HCT116 (cell line): ENCODE data around the gene INHBA. TPM values are rescaled to one million over a fixed set of nuclear protein-coding genes. Genes with fewer than 3 reads are reported as not detected.

ENCODE experiments used
- ATAC-seq: fragments of 200-7000 bp; cut with Tn5 transposase; 2 replicates; pipeline ENCODE4 v1.9.1; 2020; ENCODE audit warnings: mild to moderate bottlenecking, moderate library complexity
- BruUV-seq: library from RNA; stranded (reverse); fragments of 400-500 nt; replicated peaks from 2 replicates; lab custom pipeline; 2021; lab: Mats Ljungman, UMichigan
- CTCF ChIA-PET: fragments of 300-600 bp; sonication (Branson Sonifier 250); formaldehyde crosslinking; loops from one replicate; lab custom pipeline; 2021; ENCODE audit warnings: antibody characterized with exemption; lab: Charles Lee
- POLR2A ChIA-PET: fragments of 300-600, 350-600 bp; sonication (Branson Sonifier 250); formaldehyde crosslinking; loops from one replicate; lab custom pipeline; 2021; ENCODE audit warnings: antibody characterized with exemption; lab: Charles Lee
- RAD21 ChIA-PET, 2 experiments: fragments of 300-600 bp; sonication (Branson Sonifier 250); formaldehyde crosslinking; loops; one replicate each; lab custom pipeline; 2023; ENCODE audit warnings: low total read pairs in 2 of 2; ENCODE audit not compliant: uncharacterized antibody in 2 of 2, unreplicated experiment in 2 of 2, low non-redundant PET in 1 of 2; lab: Charles Lee
- DNase-seq: peaks from one replicate; pipeline ENCODE4 v3.0.0-alpha.2; 2010; ENCODE audit warnings: low read depth, low spot score
- H2AFZ ChIP-seq: fragments of 200-600 bp; shearing (Covaris generic), sonication (generic); 2 replicates; pipeline ENCODE4 v1.6.1; 2017; ENCODE audit warnings: low read depth, mixed run types, mixed read lengths, antibody characterized with exemption, low read length; ENCODE audit not compliant: poor library complexity, severe bottlenecking
- H3K27ac ChIP-seq: 2 replicates; pipeline ENCODE4 v1.5.1; 2012; ENCODE audit warnings: low read depth, low read length
- H3K27me3 ChIP-seq: fragments of 200-600 bp; sonication (generic); 2 replicates; pipeline ENCODE4 v1.6.1; 2016; ENCODE audit warnings: mixed run types, low read length, mixed read lengths; ENCODE audit not compliant: insufficient read depth
- H3K36me3 ChIP-seq, 2 experiments: fragments of 200-500 bp in 1 of 2; fragments of 200-600 bp in 1 of 2; sonication (Bioruptor generic) in 1 of 2; sonication (generic) in 1 of 2; 2 replicates each; pipeline versions ENCODE4 v1.5.1 to v1.6.1; 2014 to 2016; ENCODE audit warnings: low read length in 2 of 2, inconsistent platforms in 1 of 2, mixed read lengths in 1 of 2, mixed run types in 1 of 2; ENCODE audit not compliant: insufficient read depth in 2 of 2, control insufficient read depth in 1 of 2
- H3K4me1 ChIP-seq, 2 experiments: fragments of 200-600 bp in 1 of 2; sonication (generic) in 1 of 2; 2 replicates each; pipeline versions ENCODE4 v1.5.1 to v1.6.1; 2012 to 2017; ENCODE audit warnings: low read length in 2 of 2, inconsistent platforms in 1 of 2, mild to moderate bottlenecking in 1 of 2, mixed read lengths in 1 of 2, mixed run types in 1 of 2, moderate library complexity in 1 of 2; ENCODE audit not compliant: insufficient read depth in 2 of 2, control insufficient read depth in 1 of 2
- H3K4me2 ChIP-seq: fragments of 200-600 bp; sonication (generic); 2 replicates; pipeline ENCODE4 v1.6.1; 2017; ENCODE audit warnings: mixed run types, low read length, mixed read lengths
- H3K4me3 ChIP-seq, 2 experiments: fragments of 200-600 bp in 1 of 2; sonication (generic) in 1 of 2; replicated peaks in 1 of 2; 2 replicates each; pipeline ENCODE4 v1.5.1; 2011 to 2016; ENCODE audit warnings: low read length in 2 of 2, control low read depth in 1 of 2, low read depth in 1 of 2, mild to moderate bottlenecking in 1 of 2, mixed read lengths in 1 of 2, mixed run types in 1 of 2
- H3K79me2 ChIP-seq: fragments of 200-600 bp; sonication (generic); 2 replicates; pipeline ENCODE4 v1.6.1; 2017; ENCODE audit warnings: mild to moderate bottlenecking, mixed run types, low read length, moderate library complexity, mixed read lengths; ENCODE audit not compliant: insufficient read depth
- H3K9ac ChIP-seq: fragments of 200-600 bp; sonication (generic); 2 replicates; pipeline ENCODE4 v1.6.1; 2016; ENCODE audit warnings: low read length, mixed read lengths
- H3K9me2 ChIP-seq: fragments of 200-600 bp; sonication (generic), shearing (Covaris generic); 2 replicates; pipeline ENCODE4 v1.6.1; 2017; ENCODE audit warnings: mixed run types, mild to moderate bottlenecking, moderate library complexity; ENCODE audit not compliant: insufficient read depth
- H3K9me3 ChIP-seq, 2 experiments: fragments of 200-500 bp in 1 of 2; fragments of 200-600 bp in 1 of 2; sonication (Bioruptor generic) in 1 of 2; sonication (generic) in 1 of 2; 2 replicates each; pipeline ENCODE4 v1.6.1; 2014 to 2017; ENCODE audit warnings: low read length in 2 of 2, mixed read lengths in 2 of 2, inconsistent platforms in 1 of 2, low read depth in 1 of 2, mild to moderate bottlenecking in 1 of 2, mixed run types in 1 of 2, moderate library complexity in 1 of 2; ENCODE audit not compliant: control insufficient read depth in 1 of 2, insufficient read depth in 1 of 2
- H4K20me1 ChIP-seq: fragments of 200-600 bp; sonication (generic), shearing (Covaris generic); 2 replicates; pipeline ENCODE4 v1.6.1; 2017; ENCODE audit warnings: mixed run types, mild to moderate bottlenecking, moderate library complexity; ENCODE audit not compliant: insufficient read depth
- ATF3 ChIP-seq: IDR thresholded peaks from 2 replicates; pipeline ENCODE4 v1.6.1; 2012
- CEBPB ChIP-seq: IDR thresholded peaks from 2 replicates; pipeline ENCODE4 v1.6.1; 2012; ENCODE audit warnings: low read depth
- EZH2 ChIP-seq: fragments of 200-600 bp; sonication (generic); IDR thresholded peaks from 2 replicates; pipeline ENCODE4 v1.6.1; 2017; ENCODE audit warnings: antibody characterized with exemption, mixed run types
- FOSL1 ChIP-seq: IDR thresholded peaks from 2 replicates; pipeline ENCODE4 v1.6.1; 2012; ENCODE audit warnings: low read depth
- JUND ChIP-seq: IDR thresholded peaks from 2 replicates; pipeline ENCODE4 v1.6.1; 2012
- POLR2A ChIP-seq: IDR thresholded peaks from 2 replicates; pipeline ENCODE4 v1.7.0; 2011; ENCODE audit warnings: borderline replicate concordance; ENCODE audit not compliant: insufficient read depth, insufficient read length; ENCODE audit errors: extremely low read depth
- POLR2AphosphoS5 ChIP-seq: IDR thresholded peaks from 2 replicates; pipeline ENCODE4 v1.6.1; 2011; ENCODE audit warnings: mild to moderate bottlenecking, low read depth, low read length, moderate library complexity
- RAD21 ChIP-seq: IDR thresholded peaks from 2 replicates; pipeline ENCODE4 v1.6.1; 2012; ENCODE audit warnings: low read depth, mild to moderate bottlenecking
- ZNF274 ChIP-seq: fragments of 200-500 bp; sonication (Bioruptor generic); IDR thresholded peaks from 2 replicates; pipeline ENCODE4 v1.6.1; 2014; ENCODE audit warnings: mild to moderate bottlenecking, low read depth, low read length, inconsistent platforms
- intact Hi-C: fragments of 100-400 bp; cut with micrococcal nuclease; formaldehyde crosslinking; loops from 2 replicates; pipeline ENCODE4 v1.10.0; 2022
- total RNA-seq: library from RNA; stranded (reverse); gene quantifications from one replicate; pipeline ENCODE4 v1.2.1, GENCODE V29; 2021; ENCODE audit not compliant: unreplicated experiment
- TF ChIP-seq, protein P1 (sequence below), 3 experiments: fragments of 200-600 bp in 1 of 3; sonication (generic) in 1 of 3; IDR thresholded peaks in 2 of 3; conservative IDR thresholded peaks in 1 of 3; 2 replicates each; pipeline ENCODE4 v1.5.1; 2012 to 2017; ENCODE audit warnings: low read depth in 2 of 3, low read length in 2 of 3, antibody characterized with exemption in 1 of 3, borderline replicate concordance in 1 of 3, control low read depth in 1 of 3, mild to moderate bottlenecking in 1 of 3, mixed read lengths in 1 of 3, mixed run types in 1 of 3, moderate library complexity in 1 of 3; ENCODE audit not compliant: insufficient read depth in 1 of 3
- TF ChIP-seq, protein P2 (sequence below): IDR thresholded peaks from 2 replicates; pipeline ENCODE4 v1.6.1; 2011; ENCODE audit warnings: mild to moderate bottlenecking, low read length, moderate library complexity; ENCODE audit not compliant: insufficient replicate concordance; ENCODE audit errors: extremely low read depth
- TF ChIP-seq, protein P3 (sequence below): IDR thresholded peaks from 2 replicates; pipeline ENCODE4 v1.6.1; 2012

The INHBA gene
- total RNA-seq, 1 experiment from 2014 or later = 0.10 TPM

DNA sequence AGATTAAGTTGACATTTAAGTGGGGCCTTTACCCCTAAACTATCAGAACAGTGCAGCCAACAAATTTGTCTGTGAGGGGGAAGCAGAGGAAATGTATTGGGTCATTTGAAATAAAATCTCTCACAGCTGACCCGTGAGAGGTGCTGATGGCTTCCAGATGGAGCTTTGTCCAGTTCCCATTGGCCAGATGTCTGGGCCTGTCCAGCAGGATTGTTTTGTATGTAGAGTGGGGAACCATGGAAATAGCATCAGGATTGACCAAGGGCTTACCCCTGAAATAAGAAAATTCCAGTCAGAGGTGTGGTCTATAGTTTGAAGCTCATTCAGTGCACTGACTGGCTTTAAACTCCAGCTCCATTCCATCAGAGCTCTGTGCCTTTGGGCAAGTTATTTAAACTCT is 50.6 kb downstream of the INHBA start:
- no TSS peak for BruUV-seq
- intact Hi-C loops = no loop called here

GRCh38 chr7:41648501-41648900 is 54.4 kb downstream of the INHBA start:
- Histone ChIP-seq H3K27me3 (no peaks in the 10 kb centered on the region), H3K9ac (no peak overlapping the region), H3K9me2 (no peaks in the 10 kb centered on the region), H4K20me1 (no peaks in the 10 kb centered on the region), H3K27ac (no peak overlapping the region), H3K79me2 (no peaks in the 10 kb centered on the region), H2AFZ (no peak overlapping the region), H3K9me3 (no peaks in the 10 kb centered on the region; a peak in 1 of 4 replicates), H3K36me3 (no peaks in the 10 kb centered on the region), H3K4me1 (no peaks in the 10 kb centered on the region), H3K4me2 (no peak overlapping the region), H3K4me3 (no peak overlapping the region)
- ATAC-seq (no peak), DNase-seq (no peak)
- CTCF ChIA-PET = no interaction called here
- RAD21 ChIA-PET = no interaction called here
- intact Hi-C loops = no loop called here
- POLR2A ChIA-PET = no interaction called here
- no TSS peak for BruUV-seq
- TF ChIP-seq RAD21 = no peak
- no peak for TF ChIP-seq ATF3
- no peak for TF ChIP-seq ZNF274
- TF ChIP-seq, protein P1, sequence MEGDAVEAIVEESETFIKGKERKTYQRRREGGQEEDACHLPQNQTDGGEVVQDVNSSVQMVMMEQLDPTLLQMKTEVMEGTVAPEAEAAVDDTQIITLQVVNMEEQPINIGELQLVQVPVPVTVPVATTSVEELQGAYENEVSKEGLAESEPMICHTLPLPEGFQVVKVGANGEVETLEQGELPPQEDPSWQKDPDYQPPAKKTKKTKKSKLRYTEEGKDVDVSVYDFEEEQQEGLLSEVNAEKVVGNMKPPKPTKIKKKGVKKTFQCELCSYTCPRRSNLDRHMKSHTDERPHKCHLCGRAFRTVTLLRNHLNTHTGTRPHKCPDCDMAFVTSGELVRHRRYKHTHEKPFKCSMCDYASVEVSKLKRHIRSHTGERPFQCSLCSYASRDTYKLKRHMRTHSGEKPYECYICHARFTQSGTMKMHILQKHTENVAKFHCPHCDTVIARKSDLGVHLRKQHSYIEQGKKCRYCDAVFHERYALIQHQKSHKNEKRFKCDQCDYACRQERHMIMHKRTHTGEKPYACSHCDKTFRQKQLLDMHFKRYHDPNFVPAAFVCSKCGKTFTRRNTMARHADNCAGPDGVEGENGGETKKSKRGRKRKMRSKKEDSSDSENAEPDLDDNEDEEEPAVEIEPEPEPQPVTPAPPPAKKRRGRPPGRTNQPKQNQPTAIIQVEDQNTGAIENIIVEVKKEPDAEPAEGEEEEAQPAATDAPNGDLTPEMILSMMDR (IDR thresholded peaks at IDR 0.05 in 2 of 3, conservative IDR thresholded peaks at IDR 0.05 in 1 of 3; ENCODE audit: borderline replicate concordance in 1 of 3, insufficient read depth in 1 of 3, low read depth in 2 of 3, low read length in 2 of 3) = no peak
- TF ChIP-seq, protein P2, sequence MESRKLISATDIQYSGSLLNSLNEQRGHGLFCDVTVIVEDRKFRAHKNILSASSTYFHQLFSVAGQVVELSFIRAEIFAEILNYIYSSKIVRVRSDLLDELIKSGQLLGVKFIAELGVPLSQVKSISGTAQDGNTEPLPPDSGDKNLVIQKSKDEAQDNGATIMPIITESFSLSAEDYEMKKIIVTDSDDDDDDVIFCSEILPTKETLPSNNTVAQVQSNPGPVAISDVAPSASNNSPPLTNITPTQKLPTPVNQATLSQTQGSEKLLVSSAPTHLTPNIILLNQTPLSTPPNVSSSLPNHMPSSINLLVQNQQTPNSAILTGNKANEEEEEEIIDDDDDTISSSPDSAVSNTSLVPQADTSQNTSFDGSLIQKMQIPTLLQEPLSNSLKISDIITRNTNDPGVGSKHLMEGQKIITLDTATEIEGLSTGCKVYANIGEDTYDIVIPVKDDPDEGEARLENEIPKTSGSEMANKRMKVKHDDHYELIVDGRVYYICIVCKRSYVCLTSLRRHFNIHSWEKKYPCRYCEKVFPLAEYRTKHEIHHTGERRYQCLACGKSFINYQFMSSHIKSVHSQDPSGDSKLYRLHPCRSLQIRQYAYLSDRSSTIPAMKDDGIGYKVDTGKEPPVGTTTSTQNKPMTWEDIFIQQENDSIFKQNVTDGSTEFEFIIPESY = no peak
- no peak for TF ChIP-seq EZH2
- TF ChIP-seq FOSL1 = no peak
- no peak for TF ChIP-seq POLR2A

More for the DNA sequence above, 50.6 kb downstream of the INHBA start:
- no peaks in the 10 kb centered on the region for H3K9me2 ChIP-seq
- no peak overlapping the region for H2AFZ ChIP-seq
- H3K9ac ChIP-seq = no peak overlapping the region
- RAD21 ChIA-PET = no interaction called here
- no peaks in the 10 kb centered on the region for H4K20me1 ChIP-seq
- no peak for DNase-seq
- no peak overlapping the region for H3K4me2 ChIP-seq
- POLR2A ChIA-PET = no interaction called here
- H3K4me1 ChIP-seq = no peaks in the 10 kb centered on the region
- H3K79me2 ChIP-seq = no peaks in the 10 kb centered on the region
- no peak overlapping the region for H3K27ac ChIP-seq
- no peak for ATAC-seq
- CTCF ChIA-PET = no interaction called here
- H3K27me3 ChIP-seq = no peaks in the 10 kb centered on the region
- H3K36me3 ChIP-seq = no peaks in the 10 kb centered on the region
- H3K9me3 ChIP-seq = no peaks in the 10 kb centered on the region
- no peak for TF ChIP-seq JUND
- no peak for TF ChIP-seq CEBPB
- no peak for TF ChIP-seq FOSL1
- TF ChIP-seq, protein P3, sequence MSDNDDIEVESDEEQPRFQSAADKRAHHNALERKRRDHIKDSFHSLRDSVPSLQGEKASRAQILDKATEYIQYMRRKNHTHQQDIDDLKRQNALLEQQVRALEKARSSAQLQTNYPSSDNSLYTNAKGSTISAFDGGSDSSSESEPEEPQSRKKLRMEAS = no peak
- TF ChIP-seq, protein P2 = no peak
- TF ChIP-seq RAD21 = no peak
- no peak for TF ChIP-seq EZH2
- no peak for TF ChIP-seq ZNF274
- no peak for TF ChIP-seq POLR2AphosphoS5
- no peak overlapping the region for H3K4me3 ChIP-seq
